OCI-LY1 (cell line): ENCODE data around the gene CYTH3.

Experiments
- EZH2 ChIP-seq: fragments of 200-600 bp; sonication (generic), shearing (Covaris generic); IDR thresholded peaks from 2 replicates; pipeline ENCODE4 v1.8.0; 2017; ENCODE audit warnings: borderline replicate concordance, mixed run types, mild to moderate bottlenecking, antibody characterized with exemption, low read length, moderate library complexity, mixed read lengths
- TF ChIP-seq, protein P1 (sequence below): fragments of 200-600 bp; sonication (generic), shearing (Covaris generic); IDR thresholded peaks from 2 replicates; pipeline ENCODE4 v1.5.1; 2017; ENCODE audit warnings: mild to moderate bottlenecking, antibody characterized with exemption, low read length, moderate library complexity, mixed read lengths

DNA sequence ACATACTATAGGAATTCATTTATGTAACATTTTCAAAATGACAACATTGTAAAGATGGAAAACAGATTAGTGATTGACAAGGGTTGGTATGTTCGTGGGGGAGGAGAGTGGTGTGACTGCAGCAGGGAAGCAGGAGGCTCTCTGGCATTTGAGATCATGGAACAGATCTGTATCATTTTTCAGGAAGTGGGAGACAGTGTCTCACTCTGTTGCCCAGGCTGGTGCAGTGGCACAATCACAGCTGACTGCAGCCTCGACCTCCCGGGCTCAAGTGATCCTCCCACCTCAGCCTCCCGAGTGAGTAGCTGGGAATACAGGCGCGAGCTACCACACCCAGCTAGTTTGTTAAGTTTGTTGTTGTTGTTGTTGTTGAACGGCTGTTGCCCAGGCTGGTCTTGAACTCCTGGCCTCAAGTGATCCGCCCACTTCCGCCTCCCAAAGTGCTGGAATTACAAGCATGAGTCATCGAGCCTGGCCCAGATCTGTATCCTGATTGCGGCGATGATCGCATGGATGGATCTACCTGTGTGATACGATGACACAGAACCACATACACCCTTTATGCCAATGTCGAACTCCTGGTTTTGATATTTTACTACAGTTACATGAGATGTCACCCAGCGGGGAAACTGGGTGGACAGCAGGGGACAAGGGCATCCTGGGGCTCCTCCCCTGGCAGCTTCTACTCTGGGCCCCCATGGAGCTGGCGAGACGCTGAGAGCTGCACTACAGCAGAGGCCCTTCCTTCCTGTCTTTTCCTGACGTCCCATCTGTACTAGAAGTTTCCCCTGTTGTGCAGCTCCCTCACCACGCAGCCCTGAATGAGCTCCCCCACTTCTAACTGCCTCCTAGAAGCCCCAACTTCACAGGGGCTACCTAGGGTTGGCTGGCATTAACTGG, 12.3 kb upstream of the CYTH3 start:
- no peak for TF ChIP-seq EZH2
- TF ChIP-seq, protein P1, sequence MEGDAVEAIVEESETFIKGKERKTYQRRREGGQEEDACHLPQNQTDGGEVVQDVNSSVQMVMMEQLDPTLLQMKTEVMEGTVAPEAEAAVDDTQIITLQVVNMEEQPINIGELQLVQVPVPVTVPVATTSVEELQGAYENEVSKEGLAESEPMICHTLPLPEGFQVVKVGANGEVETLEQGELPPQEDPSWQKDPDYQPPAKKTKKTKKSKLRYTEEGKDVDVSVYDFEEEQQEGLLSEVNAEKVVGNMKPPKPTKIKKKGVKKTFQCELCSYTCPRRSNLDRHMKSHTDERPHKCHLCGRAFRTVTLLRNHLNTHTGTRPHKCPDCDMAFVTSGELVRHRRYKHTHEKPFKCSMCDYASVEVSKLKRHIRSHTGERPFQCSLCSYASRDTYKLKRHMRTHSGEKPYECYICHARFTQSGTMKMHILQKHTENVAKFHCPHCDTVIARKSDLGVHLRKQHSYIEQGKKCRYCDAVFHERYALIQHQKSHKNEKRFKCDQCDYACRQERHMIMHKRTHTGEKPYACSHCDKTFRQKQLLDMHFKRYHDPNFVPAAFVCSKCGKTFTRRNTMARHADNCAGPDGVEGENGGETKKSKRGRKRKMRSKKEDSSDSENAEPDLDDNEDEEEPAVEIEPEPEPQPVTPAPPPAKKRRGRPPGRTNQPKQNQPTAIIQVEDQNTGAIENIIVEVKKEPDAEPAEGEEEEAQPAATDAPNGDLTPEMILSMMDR = no peak
